ENCODE measurements around the gene DYSF. TPM values are rescaled to one million over a fixed set of nuclear protein-coding genes. Genes with fewer than 3 reads are reported as not detected.

DYSF gene
- total RNA-seq, 1 donor = 0.81 TPM

DNA sequence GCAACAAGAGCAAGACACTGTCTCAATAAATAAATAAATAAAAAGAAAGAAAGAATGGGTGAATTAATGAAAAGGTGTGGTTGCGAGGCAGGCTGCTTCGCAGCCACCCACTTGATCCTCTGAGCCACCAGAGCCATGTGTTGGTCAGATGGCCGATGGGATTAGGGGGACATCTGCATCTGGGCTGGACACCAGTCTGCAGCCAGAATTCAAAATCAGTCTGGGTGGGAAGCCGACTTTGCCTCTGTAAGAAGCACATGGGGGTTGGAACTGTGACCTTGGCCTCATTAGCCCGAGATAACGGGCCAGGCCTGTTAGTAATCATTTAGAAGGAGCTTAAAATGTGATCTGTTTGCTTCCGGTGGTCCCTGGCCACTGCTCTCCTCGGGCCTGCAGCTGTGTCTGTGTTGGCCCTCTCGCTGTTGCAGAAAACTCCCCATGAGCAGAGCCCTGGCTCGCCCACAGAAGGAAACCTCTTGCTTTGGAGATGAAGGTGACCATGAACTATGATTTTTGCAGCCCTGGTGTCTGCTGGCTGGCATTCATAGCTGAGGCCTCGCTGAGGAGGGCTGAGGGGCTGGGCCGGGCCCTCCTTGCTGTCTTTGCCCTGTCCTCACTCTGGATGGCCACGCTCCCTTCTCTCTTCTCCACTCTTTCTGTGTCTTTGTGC is 94.4 kb downstream of the DYSF start:
- DNase-seq (ENCODE audit: low read depth in 2 of 3, low spot score in 2 of 3) = no peak

DNA sequence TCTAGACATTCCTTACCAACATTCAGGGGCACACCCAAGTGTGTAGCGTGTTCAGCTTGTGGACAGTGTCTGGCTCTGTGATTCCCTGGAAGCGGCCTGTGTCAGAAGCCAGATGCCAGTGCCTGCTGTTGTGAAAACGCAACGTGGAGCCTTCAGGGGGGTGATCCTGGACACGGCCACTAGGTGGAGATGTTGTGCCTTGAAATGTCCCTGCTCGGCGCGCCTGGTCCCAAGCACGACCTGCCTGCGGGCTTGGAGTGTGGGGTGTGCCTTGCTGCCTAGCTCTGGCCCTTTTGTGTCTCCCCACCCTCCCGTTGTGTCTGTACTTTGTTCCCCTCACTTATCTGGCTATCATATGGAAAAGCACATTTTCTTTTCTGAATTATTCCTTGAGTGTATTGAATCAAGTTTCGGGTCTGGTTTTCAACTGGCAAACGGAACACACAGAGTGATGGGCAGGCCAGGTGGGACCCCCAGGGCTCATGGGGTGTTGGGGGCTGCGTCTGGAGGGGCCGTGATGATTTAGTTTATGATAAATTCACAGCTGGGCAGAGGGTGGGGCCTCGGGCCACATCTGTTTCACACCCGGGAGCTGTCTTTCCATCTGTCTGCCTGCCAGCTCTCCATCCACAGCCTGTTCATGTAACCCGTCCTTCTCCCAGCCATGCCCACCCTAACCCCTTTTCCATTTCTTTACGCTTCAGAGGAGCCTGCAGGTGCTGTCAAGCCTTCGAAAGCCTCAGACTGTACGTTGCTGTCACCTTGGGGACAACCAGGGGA is 95.5 kb downstream of the DYSF start:
- peak; percentile 22 to 70 (median 65) for DNase-seq (ENCODE audit: low read depth in 2 of 3, low spot score in 2 of 3)

DNA sequence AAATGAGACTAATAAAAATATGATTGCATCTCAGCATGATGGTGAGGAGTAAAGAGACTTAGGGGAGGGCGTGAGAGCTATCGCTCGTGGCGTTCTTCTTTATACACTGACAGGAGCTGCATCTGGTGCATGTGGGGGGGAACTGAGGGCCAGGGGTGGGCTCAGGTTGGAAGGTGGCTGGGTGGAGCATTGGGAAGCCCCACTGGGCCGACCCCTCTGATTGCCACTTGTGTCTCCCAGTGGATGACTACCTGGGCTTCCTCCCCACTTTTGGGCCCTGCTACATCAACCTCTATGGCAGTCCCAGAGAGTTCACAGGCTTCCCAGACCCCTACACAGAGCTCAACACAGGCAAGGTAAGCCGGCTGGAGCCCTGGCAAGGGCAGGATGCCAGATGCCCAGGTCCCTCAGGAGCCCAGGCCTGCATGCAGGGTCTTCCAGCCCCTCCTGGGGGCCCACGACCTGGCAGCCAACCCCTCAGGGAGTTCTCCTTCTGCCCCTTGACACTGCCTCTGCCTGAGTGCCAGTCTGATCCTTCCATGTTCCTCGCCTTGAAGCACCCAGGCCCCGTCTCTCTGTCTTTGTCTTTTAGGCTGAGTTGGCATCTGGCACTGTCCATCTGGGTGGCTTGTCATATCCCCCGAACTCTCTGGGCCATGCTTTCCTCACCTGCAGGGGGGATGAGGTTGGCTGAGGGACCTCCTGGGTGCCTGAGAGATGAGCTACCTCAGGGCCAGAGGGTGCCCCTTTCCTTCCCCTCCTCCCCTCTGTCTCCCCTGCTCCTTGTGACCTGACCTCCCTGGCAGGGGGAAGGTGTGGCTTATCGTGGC is 97.7 kb downstream of the DYSF start:
- no peak for DNase-seq (ENCODE audit: low read depth in 2 of 3, low spot score in 2 of 3)

DNA sequence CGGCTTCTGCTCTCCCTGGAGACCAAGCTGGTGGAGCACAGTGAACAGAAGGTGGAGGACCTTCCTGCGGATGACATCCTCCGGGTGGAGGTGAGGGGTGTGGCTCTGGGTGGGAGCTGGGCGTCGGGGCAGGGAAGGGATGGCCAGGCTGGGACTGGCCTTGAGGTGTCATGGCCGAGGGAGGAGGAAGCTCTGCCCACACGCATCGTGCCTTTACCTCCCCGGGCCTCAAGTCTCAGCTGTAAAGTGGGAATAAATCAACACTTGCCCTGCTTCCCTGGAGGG is 98.2 kb downstream of the DYSF start:
- no peak for DNase-seq (ENCODE audit: low read depth in 2 of 3, low spot score in 2 of 3)

DNA sequence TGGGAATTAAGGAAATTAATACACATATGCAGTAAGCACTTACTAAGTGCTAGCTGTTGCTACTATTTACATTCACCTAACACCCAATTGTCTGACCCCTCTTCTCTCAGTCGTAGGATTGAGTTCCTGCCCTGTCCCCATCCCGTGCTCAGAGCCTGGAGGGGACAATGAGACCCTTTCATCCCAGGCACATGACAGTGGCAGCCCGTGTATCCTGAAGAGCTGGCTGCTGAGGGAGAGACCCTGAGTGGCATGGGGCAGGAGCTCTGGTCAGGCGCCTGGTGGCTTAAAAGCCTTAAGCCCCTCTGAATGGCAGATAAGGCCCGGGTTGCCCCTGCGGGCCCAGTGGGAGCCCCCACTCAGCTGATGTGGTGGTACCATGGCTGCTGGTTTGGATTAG is 99.0 kb downstream of the DYSF start:
- DNase-seq (ENCODE audit: low read depth in 2 of 3, low spot score in 2 of 3) = no peak

DNA sequence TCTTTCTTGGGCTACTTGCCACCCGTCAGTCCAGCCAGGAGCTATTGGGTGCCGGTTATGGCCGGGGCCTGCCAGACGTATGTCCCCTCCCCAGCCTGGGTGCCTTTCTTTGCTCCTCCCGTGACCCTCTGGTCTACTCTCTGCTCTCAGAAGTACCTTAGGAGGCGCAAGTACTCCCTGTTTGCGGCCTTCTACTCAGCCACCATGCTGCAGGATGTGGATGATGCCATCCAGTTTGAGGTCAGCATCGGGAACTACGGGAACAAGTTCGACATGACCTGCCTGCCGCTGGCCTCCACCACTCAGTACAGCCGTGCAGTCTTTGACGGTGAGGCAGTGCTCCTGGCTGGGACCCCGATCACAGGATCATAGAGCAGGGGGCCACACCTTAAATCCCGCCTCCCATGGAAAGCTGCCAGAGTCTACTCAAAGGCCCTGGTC is 99.5 kb downstream of the DYSF start:
- no peak for DNase-seq (ENCODE audit: low read depth in 2 of 3, low spot score in 2 of 3)

DNA sequence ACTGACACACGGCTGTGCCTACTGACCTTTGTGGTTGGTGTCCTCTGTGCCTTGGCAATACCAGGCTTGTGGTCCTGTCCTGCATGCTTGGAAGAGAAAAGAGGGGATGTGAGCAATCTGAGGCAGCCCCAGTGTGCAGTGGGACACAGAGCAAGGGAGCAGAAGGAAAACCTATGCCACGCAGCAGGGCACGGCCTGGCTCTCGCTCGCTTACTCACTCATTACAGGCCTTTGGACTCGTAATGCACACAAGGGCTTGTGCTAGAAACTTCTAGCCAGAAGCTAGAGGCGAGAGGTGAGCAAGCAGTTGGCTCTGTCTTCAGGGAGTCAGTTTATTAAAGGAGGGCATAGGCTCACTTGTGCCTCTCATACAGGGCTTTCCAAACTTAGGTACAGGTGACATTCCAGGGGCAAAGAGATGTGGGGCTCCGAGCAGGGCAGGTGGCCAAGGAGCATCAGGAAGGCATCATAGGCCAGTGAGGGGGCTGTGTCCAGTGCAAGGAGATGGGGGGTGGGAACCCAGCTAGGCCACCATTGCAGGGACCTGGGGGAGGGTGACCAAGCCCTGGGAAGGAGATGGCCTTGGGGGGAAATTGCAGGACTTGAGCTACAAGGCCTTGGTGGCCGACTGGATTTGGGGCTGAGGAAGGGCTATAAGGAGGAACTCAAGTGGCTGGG is 100.8 kb downstream of the DYSF start:
- no peak for DNase-seq (ENCODE audit: low read depth in 2 of 3, low spot score in 2 of 3)

DNA sequence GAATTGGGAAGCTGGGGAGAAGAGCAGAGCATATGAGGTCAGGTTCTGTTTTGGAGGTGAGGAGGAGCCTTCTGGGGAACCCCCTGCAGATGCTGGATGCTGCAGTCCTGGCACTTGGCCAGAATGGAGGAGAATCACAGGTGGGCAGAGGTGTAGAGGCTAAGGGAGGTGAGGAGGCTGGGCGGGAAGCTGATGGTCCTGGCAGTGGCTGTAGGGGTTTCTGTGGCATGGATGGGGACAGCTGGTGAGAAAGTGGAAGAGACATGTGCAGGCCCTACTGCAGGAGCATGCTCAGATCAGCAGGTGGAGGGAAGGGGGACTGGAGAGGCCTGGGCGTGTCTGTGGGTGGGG is 101.3 kb downstream of the DYSF start:
- DNase-seq (ENCODE audit: low read depth in 2 of 3, low spot score in 2 of 3) = no peak

DNA sequence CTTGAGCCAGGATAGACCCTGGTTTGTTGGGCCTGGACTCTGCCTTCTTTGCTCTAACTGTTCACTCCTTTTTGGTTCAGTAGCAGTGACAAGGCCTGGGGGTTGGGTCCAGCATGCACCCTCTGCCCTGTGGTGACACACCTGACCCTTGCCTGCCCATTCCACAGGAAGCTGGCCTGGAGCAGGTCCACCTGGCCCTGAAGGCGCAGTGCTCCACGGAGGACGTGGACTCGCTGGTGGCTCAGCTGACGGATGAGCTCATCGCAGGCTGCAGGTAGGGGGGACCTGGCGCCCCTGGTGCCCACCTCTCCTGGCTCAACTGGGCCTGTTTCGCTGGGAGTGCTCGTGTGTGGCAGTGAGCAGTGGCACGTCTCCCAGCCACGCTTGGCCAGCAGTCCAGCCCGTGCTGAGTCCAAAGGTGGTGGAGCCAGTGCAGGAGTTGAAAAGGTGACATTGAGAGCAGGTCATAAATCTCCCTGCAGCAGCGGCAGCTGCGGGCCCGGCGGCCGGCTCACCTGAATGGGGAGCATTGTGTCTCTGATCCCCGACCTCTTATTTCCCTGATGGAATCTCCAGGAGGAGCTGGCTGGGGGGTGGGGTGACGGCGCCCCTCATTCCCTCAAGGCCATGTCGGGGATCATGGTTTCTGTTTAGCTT is 102.6 kb downstream of the DYSF start:
- no peak for DNase-seq (ENCODE audit: low read depth in 2 of 3, low spot score in 2 of 3)

DNA sequence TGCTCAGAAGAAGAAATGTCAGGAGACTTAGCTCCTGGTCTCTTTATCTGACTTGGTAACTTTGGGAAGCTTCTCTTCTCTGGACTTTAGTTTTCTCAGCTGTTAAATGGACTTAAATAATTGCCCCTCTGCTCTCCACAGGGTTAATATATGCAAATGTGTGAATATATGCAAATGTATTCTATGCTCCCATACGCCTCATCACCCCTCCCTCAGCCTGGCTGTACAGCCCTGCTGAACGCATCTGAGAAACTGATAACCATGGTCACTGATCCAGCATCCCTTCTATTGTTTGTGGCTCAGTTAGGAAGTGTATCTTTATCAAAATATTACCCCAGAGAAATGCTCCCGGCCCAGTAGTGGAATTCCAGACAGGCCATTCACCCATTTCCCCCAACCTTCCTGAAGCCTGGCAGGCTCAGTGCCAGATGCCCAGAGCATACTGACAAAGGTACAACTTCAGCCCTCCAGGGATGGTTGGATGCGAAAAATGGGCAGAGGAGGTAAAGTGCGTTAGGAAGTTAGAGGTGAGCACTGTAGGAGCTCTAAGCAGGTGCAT is 103.4 kb downstream of the DYSF start:
- no peak for DNase-seq (ENCODE audit: low read depth in 2 of 3, low spot score in 2 of 3)

DNA sequence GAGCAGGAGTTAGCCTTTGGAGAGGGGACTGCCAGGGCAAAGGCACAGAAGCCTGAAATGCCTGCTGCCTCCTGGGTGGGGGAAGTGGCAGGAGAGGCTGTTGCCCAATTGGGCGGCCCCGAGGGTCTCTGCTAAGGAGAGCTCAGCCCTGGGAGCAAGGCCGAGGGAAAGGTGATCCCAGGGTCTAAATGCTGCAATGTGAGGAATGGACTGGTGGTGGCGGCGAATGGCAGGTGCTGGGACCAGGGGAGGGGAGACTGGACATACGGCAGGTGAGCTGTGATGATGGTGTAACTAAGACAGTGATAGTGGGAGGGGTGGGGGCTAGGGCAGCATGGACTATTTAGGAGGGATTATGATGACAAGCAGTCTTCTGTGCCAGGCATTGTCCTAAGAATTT is 104.0 kb downstream of the DYSF start:
- DNase-seq (ENCODE audit: low read depth in 2 of 3, low spot score in 2 of 3) = no peak

DNA sequence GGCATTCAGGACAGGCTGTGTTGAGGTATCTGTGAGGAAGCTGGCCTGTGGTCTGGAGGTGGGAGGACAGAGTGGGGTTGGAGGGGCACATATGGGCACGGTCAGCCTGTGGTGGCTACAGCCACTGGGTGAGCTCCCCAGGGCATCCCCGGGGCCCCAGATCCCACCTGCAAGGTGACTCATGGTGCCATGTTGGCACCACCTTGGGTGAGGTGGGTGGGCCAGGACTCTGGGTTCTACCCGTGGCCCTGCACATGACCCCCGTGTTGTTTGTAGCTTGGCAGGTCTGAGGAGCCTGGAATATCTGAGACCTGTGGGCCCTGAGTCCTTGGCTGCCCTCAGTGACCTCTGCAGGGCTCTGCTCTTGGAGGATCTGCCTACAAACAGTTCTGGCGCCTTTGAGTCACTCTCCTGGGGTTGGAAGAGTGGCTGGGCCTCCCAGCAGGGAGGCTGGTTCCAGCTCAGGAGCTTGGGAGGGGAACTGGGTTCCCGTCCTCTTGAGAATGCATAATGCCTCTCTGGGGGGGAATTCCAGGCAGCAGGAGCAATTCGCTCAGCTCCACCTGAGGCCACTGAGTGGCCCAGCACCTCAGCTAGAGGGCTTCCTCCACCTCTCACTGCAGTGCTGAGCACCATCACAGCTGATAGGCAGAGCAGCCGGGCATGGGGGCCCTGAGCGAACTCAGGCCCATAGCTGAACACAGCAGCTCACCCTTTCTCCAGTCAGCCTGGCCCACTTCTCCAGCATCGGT is 105.1 kb downstream of the DYSF start:
- DNase-seq (ENCODE audit: low read depth in 2 of 3, low spot score in 2 of 3) = no peak

DNA sequence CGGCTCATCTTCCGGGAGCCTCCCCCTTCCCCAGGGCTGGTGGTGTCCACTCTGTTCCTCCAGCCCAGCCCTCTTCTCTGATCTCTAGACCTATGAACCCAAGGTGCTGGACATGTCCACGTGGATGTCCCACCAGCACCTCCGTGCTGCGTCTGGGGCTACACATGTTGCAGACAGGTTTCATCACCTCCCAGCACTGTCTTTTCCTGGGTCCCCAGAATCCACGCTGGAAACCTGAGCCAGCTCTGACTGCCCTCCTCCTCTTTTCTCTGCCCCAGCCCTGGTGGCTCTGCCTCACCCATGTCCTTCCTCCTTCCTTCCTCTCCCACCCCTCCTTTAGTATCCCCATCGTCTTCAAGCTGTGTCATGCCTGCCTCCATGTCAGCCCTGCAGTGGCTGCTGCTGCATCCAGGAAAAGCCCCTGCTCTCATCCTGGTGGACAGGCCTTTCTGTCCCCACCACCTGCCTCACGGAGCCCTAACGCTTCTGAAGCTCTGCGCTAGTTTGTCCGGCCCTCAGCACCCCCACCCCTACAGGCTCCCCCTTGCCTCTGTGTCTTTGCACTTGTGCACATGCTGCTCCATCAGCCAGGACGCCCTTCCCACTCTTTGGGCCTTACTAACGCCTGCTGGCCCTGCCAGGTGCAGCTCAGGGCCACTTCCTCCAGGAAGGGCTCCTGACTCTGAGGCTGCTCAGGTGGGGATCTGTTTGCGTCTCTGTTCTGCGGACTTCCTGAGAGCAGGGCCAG is 105.9 kb downstream of the DYSF start:
- DNase-seq (ENCODE audit: low read depth in 2 of 3, low spot score in 2 of 3) = no peak

DNA sequence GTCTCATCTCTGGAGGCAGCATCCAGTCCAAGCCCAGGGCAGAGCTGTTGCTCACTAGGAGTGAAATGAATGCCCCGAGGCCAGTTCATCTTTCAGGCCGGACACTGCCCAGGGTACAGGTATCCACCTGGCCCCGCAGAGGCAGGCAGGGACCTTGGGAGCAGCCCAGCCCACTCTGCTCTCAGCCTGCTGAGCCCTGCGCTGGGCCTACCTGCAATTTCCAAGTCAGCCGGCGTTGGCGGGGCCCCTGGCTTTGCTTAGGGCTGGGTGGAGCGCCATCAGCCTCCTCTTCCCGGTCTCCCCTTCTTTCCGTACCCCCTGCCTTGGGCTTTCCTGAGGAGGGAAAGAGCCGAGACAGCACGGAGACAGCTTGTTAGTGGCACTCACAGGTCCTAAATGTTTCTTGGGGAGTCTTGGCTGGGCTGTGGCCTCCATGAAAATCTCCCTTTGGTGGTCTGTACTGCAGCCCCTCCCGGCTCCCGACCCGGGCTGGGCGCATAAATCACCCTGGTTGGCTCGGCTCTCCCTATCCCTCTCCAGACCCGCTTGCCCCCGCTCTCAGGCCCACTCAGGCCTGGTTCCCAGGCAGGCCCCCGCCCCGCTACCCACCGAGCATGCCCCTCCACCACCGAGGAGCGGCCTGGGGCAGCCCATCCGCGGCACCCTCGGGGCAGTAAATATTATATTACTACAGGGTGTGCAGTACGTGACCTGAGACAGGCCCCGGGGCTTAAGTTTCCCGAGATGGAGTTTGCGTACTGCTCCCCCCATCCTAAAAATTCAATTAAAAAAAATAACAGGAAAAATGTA is 106.7 kb downstream of the DYSF start:
- no peak for DNase-seq (ENCODE audit: low read depth in 2 of 3, low spot score in 2 of 3)

DNA sequence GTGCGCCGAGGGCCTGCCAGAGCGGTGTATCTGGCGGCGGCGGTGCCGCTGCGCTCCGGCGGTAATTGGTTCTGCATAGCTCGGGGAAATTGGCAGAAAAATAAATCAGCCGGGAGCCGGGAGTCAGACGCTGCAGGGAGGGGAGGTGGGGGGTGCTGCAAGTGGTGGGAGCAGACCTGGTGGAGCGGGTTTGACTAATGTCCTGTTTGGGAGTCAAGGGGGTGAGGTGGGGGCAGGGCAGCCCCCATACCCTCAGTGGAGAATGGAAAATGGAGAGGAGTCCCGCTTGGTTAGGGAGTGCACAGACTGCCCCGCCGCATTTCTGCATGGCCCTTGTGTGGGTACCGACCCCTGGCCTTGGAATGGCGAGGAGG is 107.3 kb downstream of the DYSF start:
- DNase-seq (ENCODE audit: low read depth in 2 of 3, low spot score in 2 of 3) = no peak

DNA sequence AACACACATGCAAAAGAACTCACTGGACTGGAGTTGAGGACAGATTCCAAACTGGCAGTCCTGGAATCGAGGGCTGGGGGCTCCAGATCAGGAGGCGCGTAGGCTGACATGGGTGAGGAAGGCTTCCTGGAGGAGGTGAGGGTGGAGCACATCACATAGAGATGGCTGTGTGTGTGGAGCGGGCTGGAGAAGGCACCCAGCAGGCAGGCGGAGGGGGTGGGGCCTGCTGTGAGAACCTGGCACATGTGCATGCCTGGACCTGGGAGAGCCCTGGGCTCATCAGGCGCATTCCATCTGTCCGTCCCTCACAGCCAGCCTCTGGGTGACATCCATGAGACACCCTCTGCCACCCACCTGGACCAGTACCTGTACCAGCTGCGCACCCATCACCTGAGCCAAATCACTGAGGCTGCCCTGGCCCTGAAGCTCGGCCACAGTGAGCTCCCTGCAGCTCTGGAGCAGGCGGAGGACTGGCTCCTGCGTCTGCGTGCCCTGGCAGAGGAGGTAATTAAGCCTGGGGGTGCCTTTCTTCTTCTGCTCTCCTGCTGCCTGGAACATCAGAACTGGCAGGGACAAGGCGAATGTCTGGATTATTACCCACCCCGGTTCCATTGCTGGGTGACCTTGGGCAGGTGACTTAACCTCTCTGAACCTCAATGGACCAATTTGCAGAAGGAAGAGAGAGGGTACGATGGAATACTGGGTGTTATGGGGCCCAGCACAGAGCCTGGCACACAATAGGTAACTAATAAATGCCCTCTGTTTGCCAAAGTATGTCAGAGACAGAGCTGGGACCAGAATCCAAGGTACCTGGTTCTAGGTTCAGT is 108.3 kb downstream of the DYSF start:
- no peak for DNase-seq (ENCODE audit: low read depth in 2 of 3, low spot score in 2 of 3)

DNA sequence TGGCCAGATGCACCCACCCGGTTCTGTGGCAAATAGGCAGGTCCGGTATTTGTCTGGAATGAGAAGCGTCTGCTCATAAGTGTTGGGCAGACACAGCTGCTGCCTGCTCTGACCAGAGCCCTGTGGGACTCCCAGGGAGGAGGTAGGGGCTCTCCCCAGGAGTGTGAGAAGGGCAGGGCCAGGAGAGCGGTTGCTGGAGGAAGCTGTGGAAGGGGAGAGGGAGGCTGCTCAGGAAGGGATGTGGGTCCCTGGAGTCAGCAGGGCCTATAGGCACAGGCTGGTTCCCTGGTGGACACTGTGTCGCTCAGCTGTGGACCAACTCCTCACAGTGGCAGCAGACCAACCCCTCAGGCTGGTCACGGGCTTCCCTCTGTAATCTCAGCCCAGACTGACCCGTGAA is 109.2 kb downstream of the DYSF start:
- no peak for DNase-seq (ENCODE audit: low read depth in 2 of 3, low spot score in 2 of 3)

Data from hematopoietic multipotent progenitor cell (in vitro differentiated cells).